ENCODE data around the gene CD28. TPM values are rescaled to one million over a fixed set of nuclear protein-coding genes. Genes with fewer than 3 reads are reported as not detected.

Gene CD28
- total RNA-seq, 2 donors from 2014 or later = not detected

- Mint-ChIP-seq H3K36me3 (ENCODE audit: low read depth) (no peaks in the 10 kb centered on the region), H3K27me3 (ENCODE audit: insufficient read depth) (peaks cover 5% of the 10 kb centered on the region), H3K4me1 (peaks cover 23% of the 10 kb centered on the region), H3K27ac (no peak overlapping the region), H3K4me3 (no peak overlapping the region), H3K9me3 (no peaks in the 10 kb centered on the region)
- no peaks in the 10 kb centered on the region for H3K9me3 ChIP-seq (ENCODE audit: control insufficient read depth, low read length)
- no peaks in the 10 kb centered on the region for H3K4me1 ChIP-seq (ENCODE audit: control insufficient read depth, insufficient read depth, low read length)
- no peak overlapping the region for H3K4me3 ChIP-seq (ENCODE audit: low read length)
- H3K36me3 ChIP-seq (ENCODE audit: control insufficient read depth, insufficient read depth, low read length) = no peaks in the 10 kb centered on the region
- no peak overlapping the region for H3K9ac ChIP-seq (ENCODE audit: extremely low read depth, low read length, poor library complexity, severe bottlenecking)
- TF ChIP-seq, protein P1, sequence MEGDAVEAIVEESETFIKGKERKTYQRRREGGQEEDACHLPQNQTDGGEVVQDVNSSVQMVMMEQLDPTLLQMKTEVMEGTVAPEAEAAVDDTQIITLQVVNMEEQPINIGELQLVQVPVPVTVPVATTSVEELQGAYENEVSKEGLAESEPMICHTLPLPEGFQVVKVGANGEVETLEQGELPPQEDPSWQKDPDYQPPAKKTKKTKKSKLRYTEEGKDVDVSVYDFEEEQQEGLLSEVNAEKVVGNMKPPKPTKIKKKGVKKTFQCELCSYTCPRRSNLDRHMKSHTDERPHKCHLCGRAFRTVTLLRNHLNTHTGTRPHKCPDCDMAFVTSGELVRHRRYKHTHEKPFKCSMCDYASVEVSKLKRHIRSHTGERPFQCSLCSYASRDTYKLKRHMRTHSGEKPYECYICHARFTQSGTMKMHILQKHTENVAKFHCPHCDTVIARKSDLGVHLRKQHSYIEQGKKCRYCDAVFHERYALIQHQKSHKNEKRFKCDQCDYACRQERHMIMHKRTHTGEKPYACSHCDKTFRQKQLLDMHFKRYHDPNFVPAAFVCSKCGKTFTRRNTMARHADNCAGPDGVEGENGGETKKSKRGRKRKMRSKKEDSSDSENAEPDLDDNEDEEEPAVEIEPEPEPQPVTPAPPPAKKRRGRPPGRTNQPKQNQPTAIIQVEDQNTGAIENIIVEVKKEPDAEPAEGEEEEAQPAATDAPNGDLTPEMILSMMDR (conservative IDR thresholded peaks at IDR 0.05) = no peak
- DNase-seq = no peak
- peaks cover 12% of the 10 kb centered on the region for H3K27me3 ChIP-seq (ENCODE audit: control insufficient read depth, insufficient read depth, low read length, poor library complexity, severe bottlenecking)
- 88 to 100% methylated on average over 2 to 8 of the region's 8 CpGs for WGBS, 2 experiments (ENCODE audit: insufficient coverage in 1 of 2, insufficient read length in 1 of 2)
- no peak overlapping the region for H3K27ac ChIP-seq (ENCODE audit: low read depth, low read length)
Observed at GRCh38 chr2:203689426-203690116, 16.9 kb upstream of the CD28 start.

DNA sequence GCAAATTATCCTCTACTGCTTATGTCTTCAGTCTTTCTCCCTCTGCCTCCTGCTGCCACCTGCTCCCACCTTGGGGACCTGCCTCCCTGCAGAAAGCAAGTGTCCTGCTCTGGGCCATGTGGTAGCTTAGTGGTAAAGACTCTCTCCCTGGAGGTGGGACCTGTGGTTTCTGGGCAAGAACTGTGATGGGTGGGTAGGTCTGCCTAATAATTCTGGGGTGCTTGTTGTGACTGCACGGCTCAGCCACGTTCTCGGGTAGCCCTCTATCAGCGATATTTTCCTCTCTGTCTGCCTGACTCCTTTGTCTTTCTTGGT is 16.4 kb upstream of the CD28 start:
- no peak for DNase-seq
- H3K9me3 Mint-ChIP-seq = no peaks in the 10 kb centered on the region
- TF ChIP-seq, protein P1 (conservative IDR thresholded peaks at IDR 0.05) = no peak
- peak overlapping the region; percentile 1 for H3K27ac Mint-ChIP-seq
- no peak overlapping the region for H3K4me3 ChIP-seq (ENCODE audit: low read length)
- H3K4me1 Mint-ChIP-seq = peaks cover 23% of the 10 kb centered on the region
- no peaks in the 10 kb centered on the region for H3K9me3 ChIP-seq (ENCODE audit: control insufficient read depth, low read length)
- H3K36me3 Mint-ChIP-seq (ENCODE audit: low read depth) = no peaks in the 10 kb centered on the region
- peaks cover 10% of the 10 kb centered on the region for H3K27me3 Mint-ChIP-seq (ENCODE audit: insufficient read depth)
- peaks cover 17% of the 10 kb centered on the region for H3K27me3 ChIP-seq (ENCODE audit: control insufficient read depth, insufficient read depth, low read length, poor library complexity, severe bottlenecking)
- H3K4me1 ChIP-seq (ENCODE audit: control insufficient read depth, insufficient read depth, low read length) = no peaks in the 10 kb centered on the region
- no peak overlapping the region for H3K27ac ChIP-seq (ENCODE audit: low read depth, low read length)
- no peak overlapping the region for H3K9ac ChIP-seq (ENCODE audit: extremely low read depth, low read length, poor library complexity, severe bottlenecking)
- no peak overlapping the region for H3K4me3 Mint-ChIP-seq
- 99 to 100% methylated on average over 1 to 4 of the region's 4 CpGs for WGBS, 2 experiments (ENCODE audit: insufficient coverage in 1 of 2, insufficient read length in 1 of 2)
- H3K36me3 ChIP-seq (ENCODE audit: control insufficient read depth, insufficient read depth, low read length) = no peaks in the 10 kb centered on the region

- Histone ChIP-seq H3K9me3 (ENCODE audit: control insufficient read depth, low read length) (no peaks in the 10 kb centered on the region), H3K36me3 (ENCODE audit: control insufficient read depth, insufficient read depth, low read length) (no peaks in the 10 kb centered on the region), H3K4me3 (ENCODE audit: low read length) (no peak overlapping the region), H3K4me1 (ENCODE audit: control insufficient read depth, insufficient read depth, low read length) (no peaks in the 10 kb centered on the region), H3K27ac (ENCODE audit: low read depth, low read length) (no peak overlapping the region), H3K9ac (ENCODE audit: extremely low read depth, low read length, poor library complexity, severe bottlenecking) (no peak overlapping the region), H3K27me3 (ENCODE audit: control insufficient read depth, insufficient read depth, low read length, poor library complexity, severe bottlenecking) (peaks cover 21% of the 10 kb centered on the region)
- no peaks in the 10 kb centered on the region for H3K9me3 Mint-ChIP-seq
- peaks cover 15% of the 10 kb centered on the region for H3K27me3 Mint-ChIP-seq (ENCODE audit: insufficient read depth)
- 93 to 94% methylated on average over 4 to 5 of the region's 5 CpGs for WGBS, 2 experiments (ENCODE audit: insufficient coverage in 1 of 2, insufficient read length in 1 of 2)
- H3K4me3 Mint-ChIP-seq = no peak overlapping the region
- TF ChIP-seq, protein P1 (conservative IDR thresholded peaks at IDR 0.05) = no peak
- H3K4me1 Mint-ChIP-seq = peaks cover 25% of the 10 kb centered on the region
- H3K36me3 Mint-ChIP-seq (ENCODE audit: low read depth) = no peaks in the 10 kb centered on the region
- H3K27ac Mint-ChIP-seq = no peak overlapping the region
- no peak for DNase-seq
Observed at GRCh38 chr2:203690441-203691047, 15.9 kb upstream of the CD28 start.

Data from endodermal cell (in vitro differentiated cells).